ENCODE results near the gene NMT2.

DNA sequence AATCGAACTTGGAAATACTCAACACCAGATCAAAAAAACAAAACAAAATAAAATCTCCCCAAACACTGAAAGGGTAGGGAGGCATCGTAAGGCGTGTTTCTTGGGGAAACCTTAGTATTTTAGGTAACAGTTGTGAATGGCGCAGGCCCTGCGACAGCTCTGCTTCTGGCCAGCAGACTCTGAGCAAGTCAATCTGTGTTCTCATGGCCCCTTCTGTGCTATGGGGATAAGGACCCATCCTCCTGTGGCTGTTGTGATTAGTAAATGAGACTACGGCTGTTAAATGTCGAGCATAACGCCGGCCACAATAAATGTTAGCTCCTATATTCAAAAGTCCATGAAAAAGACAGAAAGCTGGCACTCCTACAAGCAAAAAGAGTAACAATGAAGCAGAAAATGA, 44.3 kb downstream of the NMT2 start:
- TF ChIP-seq, protein P1, sequence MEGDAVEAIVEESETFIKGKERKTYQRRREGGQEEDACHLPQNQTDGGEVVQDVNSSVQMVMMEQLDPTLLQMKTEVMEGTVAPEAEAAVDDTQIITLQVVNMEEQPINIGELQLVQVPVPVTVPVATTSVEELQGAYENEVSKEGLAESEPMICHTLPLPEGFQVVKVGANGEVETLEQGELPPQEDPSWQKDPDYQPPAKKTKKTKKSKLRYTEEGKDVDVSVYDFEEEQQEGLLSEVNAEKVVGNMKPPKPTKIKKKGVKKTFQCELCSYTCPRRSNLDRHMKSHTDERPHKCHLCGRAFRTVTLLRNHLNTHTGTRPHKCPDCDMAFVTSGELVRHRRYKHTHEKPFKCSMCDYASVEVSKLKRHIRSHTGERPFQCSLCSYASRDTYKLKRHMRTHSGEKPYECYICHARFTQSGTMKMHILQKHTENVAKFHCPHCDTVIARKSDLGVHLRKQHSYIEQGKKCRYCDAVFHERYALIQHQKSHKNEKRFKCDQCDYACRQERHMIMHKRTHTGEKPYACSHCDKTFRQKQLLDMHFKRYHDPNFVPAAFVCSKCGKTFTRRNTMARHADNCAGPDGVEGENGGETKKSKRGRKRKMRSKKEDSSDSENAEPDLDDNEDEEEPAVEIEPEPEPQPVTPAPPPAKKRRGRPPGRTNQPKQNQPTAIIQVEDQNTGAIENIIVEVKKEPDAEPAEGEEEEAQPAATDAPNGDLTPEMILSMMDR (IDR thresholded peaks at IDR 0.05) = no peak
- TF ChIP-seq POLR2AphosphoS5 (IDR thresholded peaks at IDR 0.05) = no peak
